ENCODE measurements around the gene CD37.

- TF ChIP-seq CTCF (IDR thresholded peaks at IDR 0.05; ENCODE audit: insufficient read depth, low read length, poor library complexity, severe bottlenecking) (no peak), EZH2phosphoT487 (conservative IDR thresholded peaks at IDR 0.05; ENCODE audit: low read length) (no peak)
These were observed 9.0 kb upstream of the CD37 start for GRCh38 chr19:49326165-49326704.
